Middle frontal gyrus (tissue), 1 donor: ENCODE data around the gene CDH13.

Source experiments
- DNase-seq: peaks from one replicate; pipeline ENCODE4 v3.0.0-alpha.2; 2015; ENCODE audit warnings: low spot score; ENCODE audit errors: extremely low spot score

Gene CDH13

GRCh38 chr16:83336603-83337002, 709.8 kb downstream of the CDH13 start:
- no peak for DNase-seq

GRCh38 chr16:83338138-83338537, 711.4 kb downstream of the CDH13 start:
- DNase-seq = no peak

- no peak for DNase-seq
Observed at GRCh38 chr16:83338941-83339340, 712.2 kb downstream of the CDH13 start.

- no peak for DNase-seq
Observed at GRCh38 chr16:83343935-83344366, 717.2 kb downstream of the CDH13 start.

GRCh38 chr16:83345846-83346640, 719.3 kb downstream of the CDH13 start:
- no peak for DNase-seq

GRCh38 chr16:83348991-83349390, 722.2 kb downstream of the CDH13 start:
- DNase-seq = no peak

- DNase-seq = no peak
Observed at GRCh38 chr16:83350481-83350880, 723.7 kb downstream of the CDH13 start.

GRCh38 chr16:83351846-83352245, 725.1 kb downstream of the CDH13 start:
- no peak for DNase-seq

- DNase-seq = no peak
Observed at GRCh38 chr16:83353241-83353640, 726.5 kb downstream of the CDH13 start.

GRCh38 chr16:83354015-83354414, 727.2 kb downstream of the CDH13 start:
- no peak for DNase-seq

GRCh38 chr16:83355570-83356218, 728.9 kb downstream of the CDH13 start:
- DNase-seq = no peak

GRCh38 chr16:83356266-83356665, 729.5 kb downstream of the CDH13 start:
- no peak for DNase-seq

GRCh38 chr16:83356986-83357385, 730.2 kb downstream of the CDH13 start:
- no peak for DNase-seq

- DNase-seq = no peak
Observed at GRCh38 chr16:83363521-83363920, 736.8 kb downstream of the CDH13 start.

GRCh38 chr16:83365166-83365565, 738.4 kb downstream of the CDH13 start:
- no peak for DNase-seq

- no peak for DNase-seq
Observed at GRCh38 chr16:83366228-83366627, 739.5 kb downstream of the CDH13 start.

- DNase-seq = no peak
Observed at GRCh38 chr16:83374979-83375378, 748.2 kb downstream of the CDH13 start.

GRCh38 chr16:83389751-83390150, 763.0 kb downstream of the CDH13 start:
- DNase-seq = no peak

GRCh38 chr16:83390759-83391158, 764.0 kb downstream of the CDH13 start:
- no peak for DNase-seq

- DNase-seq = no peak
Observed at GRCh38 chr16:83392743-83393142, 766.0 kb downstream of the CDH13 start.

GRCh38 chr16:83393196-83393981, 766.6 kb downstream of the CDH13 start:
- no peak for DNase-seq
